GM12874 (cell line): ENCODE results near the gene DPYD.

Experiments used
- CTCF ChIP-seq: IDR thresholded peaks from 2 replicates; pipeline ENCODE4 v1.5.1; 2011; ENCODE audit warnings: low read depth, mild to moderate bottlenecking, control low read depth, low read length, moderate library complexity; ENCODE audit not compliant: insufficient read depth

The DPYD gene

GRCh38 chr1:97212671-97213070, 708.2 kb downstream of the DPYD start:
- no peak for TF ChIP-seq CTCF

- TF ChIP-seq CTCF, result no peak
These were observed 710.5 kb downstream of the DPYD start for GRCh38 chr1:97210307-97210706.

GRCh38 chr1:97209381-97209957, 711.4 kb downstream of the DPYD start:
- TF ChIP-seq CTCF, result no peak

- no peak for TF ChIP-seq CTCF
These were observed 713.0 kb downstream of the DPYD start for GRCh38 chr1:97207868-97208267.

GRCh38 chr1:97204468-97204867, 716.4 kb downstream of the DPYD start:
- TF ChIP-seq CTCF, result no peak

GRCh38 chr1:97202481-97203380, 718.1 kb downstream of the DPYD start:
- no peak for TF ChIP-seq CTCF

GRCh38 chr1:97201641-97202040, 719.2 kb downstream of the DPYD start:
- no peak for TF ChIP-seq CTCF
